OCI-M1 (cell line): ENCODE results near the gene BTBD6.
"Not testable (repeated sequence)": the region's sequence is repeated elsewhere in the genome, so short reads cannot be mapped to it uniquely, and the experiment has no call there.

Source experiments
- DNase-seq: peaks from one replicate; lab custom pipeline; 2025; lab: John Stamatoyannopoulos, UW

The BTBD6 gene

GRCh38 chr14:105297311-105297710, 49.0 kb downstream of the BTBD6 start:
- not testable (repeated sequence) for DNase-seq

GRCh38 chr14:105299654-105300541, 51.6 kb downstream of the BTBD6 start:
- peak; percentile 0 for DNase-seq
